Activated CD4-positive, alpha-beta T cell treated with anti-CD3 and anti-CD28 coated beads, Interleukin-2, Interleukin-4, amounts not matched to agents 100 ng/mL and 50 ng/mL, durations not matched to agents 16 hours and 8 hours (primary cell): ENCODE measurements around the gene SYT10.
"Not testable (repeated sequence)": the region's sequence is repeated elsewhere in the genome, so short reads cannot be mapped to it uniquely, and the experiment has no call there.

Experiments
- DNase-seq: peaks from one replicate; pipeline ENCODE4 v3.0.0-alpha.2; 2020; ENCODE audit warnings: low spot score

Gene SYT10

GRCh38 chr12:33439587-33440011, at the start of gene SYT10:
TSS of gene SYT10 (minus strand) at chr12:33439819. CDS start at chr12:33439522, 297 bp downstream.
- no peak for DNase-seq

GRCh38 chr12:33488036-33488435, 48.4 kb upstream of the SYT10 start:
- DNase-seq: no peak

- no peak for DNase-seq
Observed at GRCh38 chr12:33486058-33486457, 46.4 kb upstream of the SYT10 start.

- DNase-seq: no peak
Observed at GRCh38 chr12:33484161-33484560, 44.5 kb upstream of the SYT10 start.

- DNase-seq: no peak
Observed at GRCh38 chr12:33480366-33480765, 40.7 kb upstream of the SYT10 start.

GRCh38 chr12:33476058-33476457, 36.4 kb upstream of the SYT10 start:
- DNase-seq: no peak

- no peak for DNase-seq
Observed at GRCh38 chr12:33472299-33472698, 32.7 kb upstream of the SYT10 start.

GRCh38 chr12:33455096-33455495, 15.5 kb upstream of the SYT10 start:
- no peak for DNase-seq

- no peak for DNase-seq
Observed at GRCh38 chr12:33450480-33450879, 10.9 kb upstream of the SYT10 start.

GRCh38 chr12:33440477-33440876, 858 bp upstream of the SYT10 start:
- no peak for DNase-seq

- DNase-seq: no peak
Observed at GRCh38 chr12:33438851-33439586, 600 bp downstream of the SYT10 start.

GRCh38 chr12:33438025-33438772, 1.4 kb downstream of the SYT10 start:
- DNase-seq: no peak

GRCh38 chr12:33437598-33437997, 2.0 kb downstream of the SYT10 start:
- DNase-seq: no peak

GRCh38 chr12:33432992-33433391, 6.6 kb downstream of the SYT10 start:
- DNase-seq: no peak

- DNase-seq: no peak
Observed at GRCh38 chr12:33431648-33432047, 8.0 kb downstream of the SYT10 start.

- no peak for DNase-seq
Observed at GRCh38 chr12:33429468-33429867, 10.2 kb downstream of the SYT10 start.

GRCh38 chr12:33427071-33427470, 12.5 kb downstream of the SYT10 start:
- DNase-seq: no peak

- no peak for DNase-seq
Observed at GRCh38 chr12:33423706-33424105, 15.9 kb downstream of the SYT10 start.

GRCh38 chr12:33412410-33412809, 27.2 kb downstream of the SYT10 start:
- DNase-seq: not testable (repeated sequence)

GRCh38 chr12:33383503-33383902, 56.1 kb downstream of the SYT10 start:
- DNase-seq: no peak

GRCh38 chr12:33376153-33376552, 63.5 kb downstream of the SYT10 start:
- no peak for DNase-seq

- DNase-seq: no peak
Observed at GRCh38 chr12:33370318-33370717, 69.3 kb downstream of the SYT10 start.

- no peak for DNase-seq
Observed at GRCh38 chr12:33357181-33357580, 82.4 kb downstream of the SYT10 start.

GRCh38 chr12:33349791-33350190, 89.8 kb downstream of the SYT10 start:
- no peak for DNase-seq
